ENCODE results near the gene RNF169. TPM values are rescaled to one million over a fixed set of nuclear protein-coding genes. Genes with fewer than 3 reads are reported as not detected.

Gene RNF169
- total and polyA plus RNA-seq, 2 experiments from 2014 or later: 0.78 to 16.5 TPM

- Histone ChIP-seq H3K9me2 (ENCODE audit: insufficient read depth) (no peaks in the 10 kb centered on the region), H3K36me3 (ENCODE audit: insufficient read depth) (peaks cover under 1% of the 10 kb centered on the region; the same call in 1 of the 2 replicates), H2AFZ (no peak overlapping the region), H3K27me3 (ENCODE audit: insufficient read depth) (no peaks in the 10 kb centered on the region), H3K79me2 (replicated peaks; ENCODE audit: insufficient read depth) (peaks cover 73% of the 10 kb centered on the region), H4K20me1 (replicated peaks; ENCODE audit: insufficient read depth) (peaks cover 5% of the 10 kb centered on the region), H3F3A (replicated peaks; ENCODE audit: low read depth) (no peaks in the 10 kb centered on the region), H3K4me2 (no peak overlapping the region), H3K4me1 (ENCODE audit: insufficient read depth) (no peaks in the 10 kb centered on the region), H3K4me3 (no peak overlapping the region), H3K27ac (ENCODE audit: low read depth) (no peak overlapping the region)
- H3K4me1 Mint-ChIP-seq: peaks cover 6% of the 10 kb centered on the region
- H3K27me3 Mint-ChIP-seq (ENCODE audit: insufficient read depth, low read depth, poor library complexity): no peaks in the 10 kb centered on the region
- no peaks in the 10 kb centered on the region for H3K9me3 Mint-ChIP-seq
- H3K36me3 Mint-ChIP-seq (ENCODE audit: low read depth): peaks cover 5% of the 10 kb centered on the region
- no peak for DNase-seq (ENCODE audit: low spot score)
- H3K4me3 Mint-ChIP-seq: no peak overlapping the region
- no peak for ATAC-seq
- no peak overlapping the region for H3K27ac Mint-ChIP-seq
- no peak for TF ChIP-seq NANOG (IDR thresholded peaks at IDR 0.05; ENCODE audit: borderline replicate concordance)
- no peak for TF ChIP-seq ZNF462 (CRISPR knock-in tag; IDR thresholded peaks at IDR 0.05)
- TF ChIP-seq CREB1 (CRISPR knock-in tag; IDR thresholded peaks at IDR 0.05; ENCODE audit: low read depth): no peak
Measured at GRCh38 chr11:74784726-74785125, 36.1 kb downstream of the RNF169 start.

GRCh38 chr11:74786574-74786973, 37.9 kb downstream of the RNF169 start:
- peaks cover 23% of the 10 kb centered on the region for H3K36me3 Mint-ChIP-seq (ENCODE audit: low read depth)
- no peaks in the 10 kb centered on the region for H3K27me3 Mint-ChIP-seq (ENCODE audit: insufficient read depth, low read depth, poor library complexity)
- Histone ChIP-seq H2AFZ (no peak overlapping the region), H3K36me3 (ENCODE audit: insufficient read depth) (peaks cover 3% of the 10 kb centered on the region; the same call in 1 of the 2 replicates), H3F3A (replicated peaks; ENCODE audit: low read depth) (no peaks in the 10 kb centered on the region), H3K79me2 (replicated peaks; ENCODE audit: insufficient read depth) (peaks cover 55% of the 10 kb centered on the region), H3K27me3 (ENCODE audit: insufficient read depth) (no peaks in the 10 kb centered on the region), H3K4me3 (no peak overlapping the region), H3K27ac (ENCODE audit: low read depth) (no peak overlapping the region), H3K4me1 (ENCODE audit: insufficient read depth) (no peaks in the 10 kb centered on the region), H3K9me2 (ENCODE audit: insufficient read depth) (no peaks in the 10 kb centered on the region), H4K20me1 (replicated peaks; ENCODE audit: insufficient read depth) (no peaks in the 10 kb centered on the region; the same call in none of the 2 replicates), H3K4me2 (no peak overlapping the region)
- peaks cover 6% of the 10 kb centered on the region for H3K4me1 Mint-ChIP-seq
- no peak for DNase-seq (ENCODE audit: low spot score)
- no peak overlapping the region for H3K4me3 Mint-ChIP-seq
- 0 out of 3 replicates have a peak, but pooled peaks cover 5% of the 10 kb centered on the region for H3K9me3 Mint-ChIP-seq
- ATAC-seq: no peak
- H3K27ac Mint-ChIP-seq: no peak overlapping the region
- no peak for TF ChIP-seq ZNF114 (CRISPR knock-in tag; IDR thresholded peaks at IDR 0.05)
- no peak for TF ChIP-seq ZNF331 (CRISPR knock-in tag; IDR thresholded peaks at IDR 0.05; ENCODE audit: low read depth)
- TF ChIP-seq STAT1 (IDR thresholded peaks at IDR 0.05; ENCODE audit: unreplicated experiment): no peak
- TF ChIP-seq ETS1 (IDR thresholded peaks at IDR 0.05): no peak
- TF ChIP-seq EZH2 (IDR thresholded peaks at IDR 0.05; ENCODE audit: low read depth, unreplicated experiment): no peak
- TF ChIP-seq POLR2AphosphoS5 (IDR thresholded peaks at IDR 0.05; ENCODE audit: low read depth): no peak
- no peak for TF ChIP-seq CTCF (conservative IDR thresholded peaks at IDR 0.05; ENCODE audit: low read depth in 2 of 2)
- no peak for TF ChIP-seq EZH2phosphoT487 (IDR thresholded peaks at IDR 0.05; ENCODE audit: unreplicated experiment)

All from GM23338 (cell line).